Measurements from ENCODE around the gene ARMH3.
"Not testable (repeated sequence)": the region's sequence is repeated elsewhere in the genome, so short reads cannot be mapped to it uniquely, and the experiment has no call there.

Gene ARMH3

DNA sequence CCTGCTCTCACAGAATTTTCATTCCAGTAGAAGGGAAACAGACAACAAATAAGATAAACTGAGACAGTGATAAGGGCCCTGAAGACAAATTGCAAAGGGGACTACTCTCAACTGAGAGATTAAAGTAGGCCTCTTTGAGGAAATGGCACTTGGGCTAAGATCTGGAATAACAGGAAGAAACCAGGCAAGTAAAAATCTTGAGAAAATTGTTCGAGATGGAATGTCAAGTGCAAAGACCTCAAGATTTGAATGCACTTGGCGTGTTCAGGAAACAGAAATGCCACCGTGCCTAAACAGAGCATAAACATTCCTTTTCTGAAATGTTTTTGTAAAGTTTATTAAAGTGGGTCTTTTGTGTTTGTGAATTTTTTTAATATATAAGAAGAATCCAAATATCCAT lies 10.7 kb downstream of the ARMH3 start:
- no peak for DNase-seq (ENCODE audit: low read depth in 2 of 2)

DNA sequence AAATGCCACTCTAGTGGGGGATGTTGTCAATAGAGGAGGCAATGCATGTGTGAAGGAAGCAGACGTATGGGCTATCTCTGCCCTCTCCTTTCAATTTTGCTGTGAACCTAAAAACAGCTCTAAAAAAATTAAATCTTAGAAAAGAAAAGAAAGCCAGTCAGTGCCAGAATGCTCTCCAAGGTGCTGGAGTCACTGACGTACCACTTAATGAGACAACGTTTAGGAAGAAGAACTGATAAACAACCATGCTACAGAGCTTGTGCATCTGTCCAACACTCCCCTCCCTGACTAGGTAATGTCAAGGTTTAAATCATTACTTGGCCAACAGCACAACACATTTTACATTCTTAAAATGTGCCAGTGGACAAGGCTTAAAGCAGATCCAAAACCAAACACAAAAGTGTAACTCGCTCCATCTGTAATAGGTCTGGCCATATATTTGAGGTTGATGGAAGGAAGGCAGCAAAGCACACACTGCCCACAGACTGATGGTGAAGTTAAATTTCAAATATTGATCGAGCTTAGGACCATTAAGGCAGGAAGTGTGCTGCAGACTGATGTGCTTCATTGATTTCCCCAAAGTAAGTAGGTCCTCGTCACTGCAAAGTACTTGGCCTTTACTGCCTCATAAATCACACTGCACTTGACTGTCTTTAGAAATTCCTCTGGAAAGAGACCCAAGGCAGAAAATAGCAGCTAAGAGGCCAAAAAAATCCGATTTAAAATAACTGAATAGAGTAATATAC lies 15.5 kb downstream of the ARMH3 start:
- no peak for DNase-seq (ENCODE audit: low read depth in 2 of 2)

DNA sequence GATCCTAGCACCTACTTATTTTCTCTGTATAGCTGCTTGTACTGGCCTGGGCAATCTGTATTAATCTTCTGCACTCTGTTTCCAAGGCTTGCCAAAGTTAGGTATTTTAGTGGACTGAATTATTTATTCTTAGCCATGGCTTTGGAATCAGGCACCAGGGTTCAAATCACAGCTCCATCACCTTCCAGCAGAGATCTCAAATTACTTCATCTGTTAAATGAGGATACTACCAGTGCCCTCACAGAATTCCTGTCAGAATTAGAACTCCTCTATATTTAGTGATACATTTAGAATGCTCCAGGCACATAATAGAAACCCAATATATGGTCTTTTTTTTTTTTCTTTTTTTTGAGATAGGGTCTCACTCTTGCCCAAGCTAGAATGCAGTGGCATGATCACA lies 17.6 kb downstream of the ARMH3 start:
- no peak for DNase-seq (ENCODE audit: low read depth in 2 of 2)

DNA sequence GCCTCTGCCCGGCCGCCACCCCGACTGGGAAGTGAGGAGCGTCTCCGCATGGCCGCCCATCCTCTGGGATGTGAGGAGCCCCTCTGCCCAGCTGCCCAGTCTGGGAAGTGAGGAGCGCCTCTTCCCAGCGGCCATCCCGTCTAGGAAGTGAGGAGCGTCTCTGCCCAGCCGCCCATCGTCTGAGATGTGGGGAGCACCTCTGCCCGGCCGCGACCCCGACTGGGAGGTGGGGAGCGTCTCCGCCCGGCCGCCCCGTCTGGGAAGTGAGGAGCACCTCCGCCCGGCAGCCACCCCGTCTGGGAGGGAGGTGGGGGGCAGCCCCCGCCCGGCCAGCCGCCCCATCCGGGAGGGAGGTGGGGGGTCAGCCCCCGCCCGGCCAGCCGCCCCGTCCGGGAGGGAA lies 20.2 kb downstream of the ARMH3 start:
- DNase-seq (ENCODE audit: low read depth in 2 of 2): not testable (repeated sequence)

DNA sequence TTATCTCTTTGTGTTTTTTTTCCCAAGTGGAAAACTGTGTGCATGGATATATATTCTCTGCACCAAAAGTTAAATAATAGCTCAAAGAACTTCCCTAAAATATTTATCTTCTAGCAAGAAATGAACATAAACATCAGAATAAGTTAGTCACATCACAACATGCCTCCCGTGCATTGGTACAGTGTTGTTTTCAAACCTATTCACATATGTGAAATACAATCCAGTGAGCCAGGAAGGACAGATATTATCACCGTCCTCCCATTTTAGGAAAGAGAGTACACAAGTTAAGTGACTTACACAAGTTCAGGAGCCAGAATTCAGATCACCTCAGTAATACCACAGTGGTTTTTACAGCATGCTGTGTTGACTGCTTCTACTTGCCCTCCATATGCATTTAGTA lies 22.2 kb downstream of the ARMH3 start:
- no peak for DNase-seq (ENCODE audit: low read depth in 2 of 2)

DNA sequence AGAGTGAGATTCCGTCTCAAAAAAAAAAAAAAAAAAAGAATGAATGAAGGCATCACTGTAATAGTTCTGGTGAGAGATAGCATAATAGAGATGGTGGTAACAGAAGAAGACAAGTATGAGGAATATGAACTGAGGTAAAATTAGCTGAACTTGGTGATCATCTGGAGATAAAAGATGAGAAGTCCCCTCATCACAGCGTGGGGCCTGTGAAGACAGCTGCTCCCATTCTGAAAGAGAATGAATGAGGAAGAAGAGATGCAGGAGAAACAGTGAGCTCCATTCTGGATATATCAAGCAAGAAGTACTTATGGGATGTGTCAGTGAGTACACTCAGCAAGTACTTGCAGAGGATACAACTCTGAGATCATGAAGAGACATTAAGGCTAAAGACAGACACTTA lies 28.7 kb downstream of the ARMH3 start:
- DNase-seq (ENCODE audit: low read depth in 2 of 2): no peak

DNA sequence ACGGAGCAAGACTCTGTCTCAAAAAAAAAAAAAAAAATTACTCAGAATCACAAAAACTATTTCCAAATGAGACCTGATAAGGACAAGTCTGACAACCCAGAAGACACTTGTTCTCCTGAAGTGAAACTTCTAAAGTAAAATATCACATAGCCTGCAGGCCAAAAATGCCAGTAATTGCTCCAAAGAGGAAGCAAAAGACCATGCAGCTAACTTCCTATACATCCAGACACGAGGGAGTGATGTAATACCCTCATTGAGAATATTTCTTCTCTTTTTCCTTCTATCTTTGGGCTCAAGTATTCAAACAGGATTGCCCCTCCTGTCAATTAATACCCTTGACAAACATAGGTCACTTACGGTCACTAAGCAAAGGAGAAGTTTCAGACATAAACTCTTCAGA lies 31.2 kb downstream of the ARMH3 start:
- DNase-seq (ENCODE audit: low read depth in 2 of 2): no peak

DNA sequence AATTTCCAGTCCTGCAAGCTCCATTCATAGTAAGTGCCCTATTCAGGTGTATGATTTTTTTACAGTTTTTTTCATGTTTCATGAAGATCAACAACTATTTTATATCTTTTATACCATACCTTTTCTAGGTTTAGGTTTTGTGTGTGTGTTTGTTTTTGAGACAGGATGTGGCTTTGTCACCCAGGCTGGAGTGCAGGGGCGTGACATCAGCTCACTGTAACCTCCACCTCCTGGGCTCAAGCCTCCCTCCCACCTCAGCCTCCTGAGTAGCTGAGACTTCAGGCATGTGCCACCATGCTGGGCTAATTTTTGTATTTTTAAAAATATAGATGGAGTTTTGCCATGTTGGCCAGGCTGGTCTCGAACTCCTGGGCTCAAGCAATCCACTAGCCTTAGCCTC lies 35.0 kb downstream of the ARMH3 start:
- no peak for DNase-seq (ENCODE audit: low read depth in 2 of 2)

DNA sequence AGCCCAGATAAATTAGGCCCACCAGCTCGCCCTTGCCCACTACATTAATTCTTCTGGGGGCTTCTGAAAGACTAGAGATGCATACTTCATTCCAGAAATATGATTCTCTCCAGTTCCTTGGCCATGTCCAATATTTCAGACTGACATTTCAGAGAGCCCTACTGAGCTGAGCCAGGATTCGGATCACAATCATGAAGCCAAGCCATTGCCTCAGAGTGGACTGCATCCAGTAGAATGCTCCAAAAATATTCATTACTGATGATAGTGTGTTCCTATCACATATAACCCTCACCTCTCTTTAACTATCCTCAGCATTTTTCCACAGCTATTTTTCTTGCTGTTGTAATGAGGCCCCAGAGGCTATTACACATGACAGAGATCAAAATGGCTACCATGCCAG lies 38.7 kb downstream of the ARMH3 start:
- no peak for DNase-seq (ENCODE audit: low read depth in 2 of 2)

DNA sequence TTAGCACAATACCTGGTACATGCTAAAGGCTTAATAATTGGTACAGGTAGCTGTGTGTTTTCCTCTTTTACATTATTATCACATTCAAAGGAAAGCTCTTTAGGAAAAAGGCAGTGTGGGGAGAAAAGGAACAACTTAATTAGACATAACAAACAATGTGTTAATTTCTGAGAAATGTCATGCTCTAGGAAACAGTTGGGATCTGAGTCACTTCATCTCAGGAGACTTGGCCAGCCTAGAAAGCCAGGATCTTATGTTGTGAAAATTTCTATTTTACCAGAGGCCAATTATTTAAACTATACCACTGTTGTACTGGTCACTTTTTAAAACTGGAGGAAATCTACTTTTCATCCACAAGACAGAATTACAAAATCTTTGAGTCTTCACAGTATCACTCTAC lies 39.6 kb downstream of the ARMH3 start:
- DNase-seq (ENCODE audit: low read depth in 2 of 2): no peak

DNA sequence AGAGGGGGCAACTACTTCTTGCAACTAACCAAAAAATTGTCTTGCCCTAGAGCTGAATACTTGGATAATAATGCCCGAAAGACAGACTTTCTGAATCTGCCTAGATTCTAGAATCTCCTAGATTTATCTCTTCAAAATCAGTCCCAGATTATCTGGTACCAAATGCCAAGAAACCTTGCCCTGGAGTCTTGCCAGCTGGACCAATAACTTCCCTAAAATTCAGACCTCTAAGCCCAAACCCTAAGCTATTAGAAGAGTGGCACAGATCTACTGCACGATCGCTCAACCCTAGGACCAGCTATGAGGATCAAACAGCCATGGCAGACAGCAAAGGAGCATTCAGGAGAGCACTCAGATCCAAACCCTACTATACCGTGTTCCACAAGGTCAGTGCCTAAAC lies 45.0 kb downstream of the ARMH3 start:
- DNase-seq (ENCODE audit: low read depth in 2 of 2): no peak

DNA sequence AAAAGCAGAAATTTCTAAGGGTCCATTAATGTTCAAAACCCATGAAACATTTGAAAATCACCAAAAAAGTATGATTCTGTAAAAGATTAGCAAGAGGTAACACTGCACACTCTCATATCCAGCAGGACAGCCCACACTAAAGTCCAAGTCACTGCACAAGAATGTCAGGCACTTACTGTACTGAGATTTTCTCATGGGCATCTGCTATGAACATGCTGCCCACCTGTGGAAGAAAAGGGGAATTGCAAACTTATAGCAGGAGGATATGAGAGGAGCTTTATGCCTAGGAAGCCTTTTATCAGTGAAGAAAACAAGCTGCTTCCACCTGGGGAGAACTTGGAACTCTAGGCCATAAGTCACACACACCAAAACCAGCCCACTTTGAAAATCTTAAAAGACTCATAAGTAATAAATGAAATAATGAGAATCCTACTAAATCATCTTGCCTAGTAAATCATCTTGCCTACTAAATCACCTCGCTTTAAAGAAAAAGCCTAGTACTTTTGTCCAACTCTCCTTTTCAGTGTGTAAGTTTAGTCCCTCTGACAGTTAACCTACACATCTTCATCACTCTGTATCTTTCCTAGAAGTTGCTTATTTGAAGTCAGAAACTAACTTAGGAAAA lies 46.1 kb downstream of the ARMH3 start:
- DNase-seq (ENCODE audit: low read depth in 2 of 2): peak in 1 of 2 donors; percentile 3

DNA sequence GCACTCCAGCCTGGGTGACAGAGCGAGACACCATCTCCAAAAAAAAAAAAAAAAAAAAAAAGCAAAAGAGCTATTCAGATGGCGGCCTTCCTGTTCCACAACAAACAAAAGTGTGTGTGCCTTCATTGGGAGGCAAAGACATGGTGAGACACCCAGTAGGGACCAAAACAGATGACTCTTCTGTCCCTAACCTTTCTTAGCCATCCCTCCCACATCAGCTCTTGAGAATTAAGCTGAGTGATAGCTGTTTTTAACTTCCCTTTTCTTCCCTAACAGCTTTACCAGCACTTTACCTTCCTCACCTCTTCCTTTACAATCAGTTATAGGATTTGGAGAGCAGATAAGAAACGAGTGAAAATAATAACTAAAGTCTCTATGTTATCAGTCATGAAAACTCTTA lies 48.2 kb downstream of the ARMH3 start:
- no peak for DNase-seq (ENCODE audit: low read depth in 2 of 2)

DNA sequence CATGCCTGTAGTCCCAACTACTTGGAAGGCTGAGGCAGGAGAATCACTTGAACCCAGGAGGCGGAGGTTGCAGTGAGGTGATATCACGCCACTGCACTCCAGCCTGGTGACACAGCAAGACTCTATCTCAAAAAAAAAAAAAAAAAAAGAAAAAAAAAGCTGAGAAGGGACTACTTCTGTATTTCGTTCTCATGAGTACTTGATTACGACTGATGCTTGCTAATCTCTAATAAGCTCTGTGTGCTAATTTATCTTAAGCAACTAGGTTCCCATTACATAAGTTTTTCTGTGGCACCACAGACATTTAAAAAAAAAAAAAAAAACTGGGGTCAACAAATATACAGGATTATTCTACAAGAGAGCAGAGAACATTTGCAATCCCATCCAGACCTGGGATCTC lies 48.9 kb downstream of the ARMH3 start:
- DNase-seq (ENCODE audit: low read depth in 2 of 2): not testable (repeated sequence)

DNA sequence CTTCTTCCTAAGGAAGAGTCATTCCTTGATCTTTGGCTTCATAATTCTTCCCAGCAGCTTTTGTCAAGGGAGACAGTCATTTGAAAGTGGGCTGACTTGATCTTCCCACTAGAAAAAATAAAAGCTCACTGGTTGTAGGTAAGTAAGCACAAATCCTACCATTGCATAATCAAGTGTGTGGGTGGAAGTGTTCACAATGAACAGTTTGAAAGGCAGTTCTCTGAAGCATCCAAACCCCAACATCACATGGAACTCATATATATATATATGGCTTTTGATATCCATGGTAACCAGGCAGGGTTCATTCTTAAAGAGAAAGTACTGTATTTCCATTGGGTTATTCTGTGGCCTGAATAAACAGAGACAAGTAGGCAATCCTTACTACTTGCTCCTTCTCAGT lies 51.6 kb downstream of the ARMH3 start:
- DNase-seq (ENCODE audit: low read depth in 2 of 2): no peak

DNA sequence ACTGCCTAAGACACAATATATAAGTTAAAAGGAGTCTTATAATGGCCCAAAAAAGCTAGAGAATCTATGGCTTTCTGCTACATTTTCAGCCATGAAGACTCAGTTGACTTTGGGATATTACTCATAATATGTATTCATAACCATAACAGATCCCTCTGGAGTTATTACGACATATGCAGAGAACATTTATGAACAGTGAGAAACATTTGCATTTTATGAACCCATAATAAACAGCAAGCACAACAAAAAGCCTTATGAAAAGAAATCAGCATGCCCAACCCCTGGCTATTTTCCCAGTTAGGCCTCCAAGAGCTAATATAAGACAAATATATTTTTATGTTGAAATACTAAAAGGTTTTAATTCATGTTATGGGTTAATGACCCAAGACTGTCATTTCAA lies 52.4 kb downstream of the ARMH3 start:
- no peak for DNase-seq (ENCODE audit: low read depth in 2 of 2)

DNA sequence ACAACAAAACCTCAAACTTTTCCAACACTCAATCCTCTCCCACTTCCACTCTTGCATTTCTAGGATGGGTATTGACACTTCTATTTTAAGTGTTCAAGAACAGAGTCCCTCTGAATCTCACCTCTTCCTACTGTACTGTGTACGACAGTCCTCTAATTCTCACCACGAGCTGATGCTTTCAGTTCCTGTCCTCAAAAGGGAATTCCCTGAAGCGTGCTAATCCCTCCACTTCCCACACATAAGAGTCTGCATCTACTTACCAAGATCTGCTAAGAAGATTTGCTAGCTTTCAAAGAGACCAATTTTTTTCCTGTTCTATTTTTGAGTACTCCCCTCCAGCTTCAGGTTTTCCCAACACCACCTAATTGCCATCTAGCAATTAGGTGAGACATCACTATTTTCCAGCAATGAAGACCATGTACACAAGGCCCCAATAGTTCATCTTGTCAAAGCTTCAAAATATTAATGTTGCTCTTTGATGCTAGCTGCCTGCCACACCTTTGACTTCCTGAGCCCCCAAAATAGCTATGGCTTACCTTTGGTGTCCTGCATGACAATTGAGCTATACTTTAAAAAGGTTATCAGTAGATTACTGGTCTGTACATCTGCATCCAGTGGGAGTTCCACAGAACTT lies 54.4 kb downstream of the ARMH3 start:
- no peak for DNase-seq (ENCODE audit: low read depth in 2 of 2)

DNA sequence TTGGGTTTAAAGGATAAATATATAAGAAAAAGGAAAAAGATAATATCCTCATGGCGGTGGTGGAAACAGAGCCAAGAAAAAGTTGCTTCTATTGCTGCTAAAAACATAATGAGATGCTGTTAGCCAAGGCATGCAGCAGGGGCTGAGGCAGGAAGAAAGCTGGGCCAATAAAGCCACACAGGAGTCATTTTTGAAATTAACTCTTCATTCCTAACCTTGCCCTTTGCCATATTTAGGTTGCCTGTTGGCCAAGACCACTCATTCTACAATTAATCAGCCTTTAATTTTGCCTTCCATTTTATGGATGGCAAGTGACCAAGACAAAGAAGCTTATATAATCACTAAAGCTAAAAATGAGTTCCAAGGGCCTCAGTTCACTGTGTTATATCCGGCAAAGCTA lies 58.2 kb downstream of the ARMH3 start:
- no peak for DNase-seq (ENCODE audit: low read depth in 2 of 2)

DNA sequence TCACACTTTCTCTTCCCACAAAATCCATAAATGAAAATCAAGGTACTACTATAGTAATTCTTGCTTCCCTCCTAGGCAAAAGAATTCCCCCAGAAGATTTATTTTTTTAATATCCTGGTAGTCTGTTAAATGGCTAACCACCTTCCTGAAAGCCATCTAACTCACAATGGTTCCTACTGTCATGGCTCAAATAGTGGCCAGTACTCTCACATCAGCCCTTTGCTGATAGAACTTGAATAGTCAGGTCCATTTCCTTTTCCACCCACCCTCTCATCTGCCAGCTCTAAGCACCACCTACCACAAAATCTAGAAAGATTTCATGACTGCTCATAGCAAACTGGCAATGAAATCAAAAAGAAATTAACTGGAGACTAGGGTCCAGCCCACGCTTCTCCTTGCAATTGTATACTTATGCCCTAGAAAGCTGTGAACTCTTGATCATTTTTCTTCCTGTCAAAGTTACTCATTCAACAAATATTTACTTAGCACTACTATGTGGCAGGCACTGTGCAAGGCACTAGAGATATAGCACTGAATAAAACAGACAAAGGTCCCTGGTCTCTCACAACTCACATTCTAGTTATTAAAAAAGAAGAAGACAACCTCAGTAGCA lies 60.4 kb downstream of the ARMH3 start:
- no peak for DNase-seq (ENCODE audit: low read depth in 2 of 2)

DNA sequence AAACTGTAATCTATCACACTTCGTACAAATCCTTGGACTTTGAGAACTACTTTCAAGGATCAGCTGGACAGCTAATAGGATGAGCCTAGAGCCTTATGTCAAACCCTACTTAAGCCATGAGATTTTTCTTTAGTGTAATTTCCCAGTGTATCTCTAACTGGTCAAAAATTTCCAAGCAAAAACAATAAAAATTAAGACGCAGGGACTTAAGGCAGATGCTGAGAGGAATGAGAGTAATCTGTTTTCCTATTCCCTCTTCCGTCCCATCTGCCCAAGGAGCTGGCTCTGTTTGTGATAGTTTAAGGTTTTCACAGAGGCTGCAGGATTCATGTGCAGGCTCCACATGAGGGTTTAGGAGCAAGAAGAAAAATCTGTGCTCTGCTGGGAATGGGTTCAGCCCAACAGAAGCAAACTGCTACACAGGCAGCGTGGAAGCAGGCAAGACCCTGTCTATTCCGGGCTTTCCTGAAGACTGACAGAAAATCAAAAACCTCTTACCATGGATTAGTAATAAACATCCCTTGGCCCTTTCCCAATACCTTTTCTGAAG lies 62.2 kb downstream of the ARMH3 start:
- DNase-seq (ENCODE audit: low read depth in 2 of 2): no peak

DNA sequence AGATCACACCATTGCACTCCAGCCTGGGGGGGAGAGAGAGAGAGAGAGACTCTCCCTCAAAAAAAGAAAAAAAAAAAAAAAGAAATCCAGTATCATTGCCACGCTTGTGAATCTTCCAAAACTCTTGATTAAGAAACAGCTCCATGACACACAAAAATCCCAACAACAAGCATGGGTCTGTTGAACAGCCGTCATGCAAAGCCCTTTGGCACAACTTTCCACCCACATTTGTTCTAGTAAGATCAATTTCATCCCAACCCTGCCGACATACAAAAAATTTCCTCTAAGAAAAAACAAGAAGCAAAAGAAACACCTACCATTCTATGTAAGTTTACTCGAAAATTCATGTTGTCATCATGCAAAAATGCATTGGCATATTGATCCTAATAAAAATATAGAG lies 62.8 kb downstream of the ARMH3 start:
- DNase-seq (ENCODE audit: low read depth in 2 of 2): no peak

DNA sequence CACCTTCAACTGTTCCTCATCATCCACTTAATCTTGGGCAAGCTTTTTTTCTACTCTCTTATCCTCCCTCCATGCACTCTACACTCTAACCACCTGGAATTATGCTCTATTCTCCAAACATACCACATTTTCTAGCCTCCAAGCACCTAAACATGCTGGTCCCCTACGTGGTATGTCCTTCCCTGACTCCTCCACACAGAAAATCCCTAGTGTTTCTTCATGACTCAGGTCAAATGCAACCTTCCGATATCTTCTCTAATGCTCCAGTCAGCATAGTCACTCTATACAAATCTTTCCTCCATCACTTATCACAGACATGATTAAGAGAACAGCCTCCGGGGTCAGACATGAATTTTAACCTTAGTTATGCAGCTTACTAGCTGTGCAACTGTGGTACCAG lies 68.8 kb downstream of the ARMH3 start:
- no peak for DNase-seq (ENCODE audit: low read depth in 2 of 2)

DNA sequence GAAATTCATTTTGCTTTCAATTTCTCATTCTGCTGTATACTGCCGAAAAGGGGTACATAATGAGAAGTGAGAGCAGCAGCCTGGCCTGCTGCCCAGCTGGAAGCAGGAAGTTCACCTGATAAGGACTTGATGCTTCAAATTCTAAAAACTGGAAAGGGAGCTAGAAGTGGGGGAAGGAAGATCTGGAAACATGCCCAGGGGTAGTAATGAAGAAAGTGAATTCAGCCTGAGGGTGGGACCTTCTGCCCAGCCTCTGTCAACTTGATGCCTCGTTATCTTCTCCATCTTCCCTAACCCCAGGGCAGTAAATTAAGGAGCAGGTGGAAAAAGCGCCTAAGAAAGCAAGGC lies 69.4 kb downstream of the ARMH3 start:
- no peak for DNase-seq (ENCODE audit: low read depth in 2 of 2)
